IMR-90 (cell line): ENCODE data around the gene SLC27A4. TPM values are rescaled to one million over a fixed set of nuclear protein-coding genes. Genes with fewer than 3 reads are reported as not detected.

ENCODE experiments used
- ATAC-seq: fragments of 200-7000 bp; cut with Tn5 transposase; 2 replicates; pipeline ENCODE4 v1.9.1; 2020; ENCODE audit warnings: low read depth, mild to moderate bottlenecking, moderate library complexity
- BruUV-seq: library from RNA; stranded (reverse); fragments of 400-500 nt; replicated peaks from 2 replicates; lab custom pipeline; 2021; lab: Mats Ljungman, UMichigan
- CTCF ChIA-PET: fragments of 300-600 bp; formaldehyde crosslinking; extraction: SDS; loops from one replicate; lab custom pipeline; 2021; ENCODE audit warnings: antibody characterized with exemption; lab: Yijun Ruan, JAX
- POLR2A ChIA-PET: fragments of 300-600 bp; sonication (Branson Sonifier 250); formaldehyde crosslinking; loops from one replicate; lab custom pipeline; 2022; ENCODE audit warnings: antibody characterized with exemption; ENCODE audit not compliant: unreplicated experiment; lab: Charles Lee
- DNase-seq: peaks from one replicate; pipeline ENCODE4 v3.0.0; 2013
- H2AFZ ChIP-seq: replicated peaks from 2 replicates; pipeline ENCODE3; 2013; ENCODE audit warnings: low read length, mild to moderate bottlenecking; ENCODE audit not compliant: poor library complexity
- H2AK5ac ChIP-seq: 2 replicates; pipeline ENCODE4 v1.6.1; 2013; ENCODE audit warnings: low read depth, low read length, inconsistent platforms
- H2AK9ac ChIP-seq: replicated peaks from 2 replicates; pipeline ENCODE3; 2013; ENCODE audit warnings: mild to moderate bottlenecking, low read depth, low read length, moderate library complexity; ENCODE audit not compliant: poor library complexity
- H2BK120ac ChIP-seq: 2 replicates; pipeline ENCODE4 v1.6.1; 2013; ENCODE audit warnings: low read depth, low read length, inconsistent platforms
- H2BK15ac ChIP-seq: 3 replicates; pipeline ENCODE4 v1.6.1; 2013; ENCODE audit warnings: low read depth, low read length, inconsistent platforms
- H2BK20ac ChIP-seq: 2 replicates; pipeline ENCODE4 v1.6.1; 2013; ENCODE audit warnings: low read depth, mild to moderate bottlenecking, inconsistent platforms, low read length, moderate library complexity
- H2BK5ac ChIP-seq: 2 replicates; pipeline ENCODE4 v1.6.1; 2013; ENCODE audit warnings: mild to moderate bottlenecking, low read depth, low read length, inconsistent platforms; ENCODE audit not compliant: poor library complexity, severe bottlenecking
- H3K14ac ChIP-seq: replicated peaks from 2 replicates; pipeline ENCODE4 v1.6.1; 2013; ENCODE audit warnings: low read depth, low read length, inconsistent platforms
- H3K18ac ChIP-seq: 2 replicates; pipeline ENCODE4 v1.6.1; 2013; ENCODE audit warnings: low read depth, low read length, control low read depth
- H3K23ac ChIP-seq: 2 replicates; pipeline ENCODE4 v1.6.1; 2013; ENCODE audit warnings: low read depth, low read length, inconsistent platforms
- H3K27ac ChIP-seq: 2 replicates; pipeline ENCODE4 v1.5.1; 2013; ENCODE audit warnings: mild to moderate bottlenecking, control low read depth, low read length; ENCODE audit not compliant: insufficient read depth
- H3K27me3 ChIP-seq: 2 replicates; pipeline ENCODE4 v1.6.1; 2013; ENCODE audit warnings: low read length; ENCODE audit not compliant: control insufficient read depth, insufficient read depth
- H3K36me3 ChIP-seq: 2 replicates; pipeline ENCODE4 v1.6.1; 2013; ENCODE audit warnings: low read length, mixed read lengths; ENCODE audit not compliant: control insufficient read depth, insufficient read depth
- H3K4ac ChIP-seq: 2 replicates; pipeline ENCODE4 v1.6.1; 2013; ENCODE audit warnings: low read depth, low read length, inconsistent platforms
- H3K4me1 ChIP-seq: 2 replicates; pipeline ENCODE4 v1.6.1; 2013; ENCODE audit warnings: low read length, mixed read lengths; ENCODE audit not compliant: control insufficient read depth, insufficient read depth
- H3K4me2 ChIP-seq: 2 replicates; pipeline ENCODE4 v1.6.1; 2013; ENCODE audit warnings: low read depth, mild to moderate bottlenecking, control low read depth, low read length, moderate library complexity
- H3K4me3 ChIP-seq: 2 replicates; pipeline ENCODE4 v1.5.1; 2013; ENCODE audit warnings: low read depth, mild to moderate bottlenecking, control low read depth, low read length, moderate library complexity; ENCODE audit not compliant: insufficient read depth
- H3K56ac ChIP-seq: 2 replicates; pipeline ENCODE4 v1.6.1; 2013; ENCODE audit warnings: low read length, inconsistent platforms; ENCODE audit not compliant: insufficient read depth; ENCODE audit errors: extremely low read depth
- H3K79me1 ChIP-seq, 2 experiments: 2 replicates each; pipeline ENCODE4 v1.6.1; 2013; ENCODE audit warnings: low read length in 2 of 2, inconsistent platforms in 1 of 2, low read depth in 1 of 2
- H3K9ac ChIP-seq: 2 replicates; pipeline ENCODE4 v1.6.1; 2013; ENCODE audit warnings: low read depth, low read length, control low read depth
- H3K9me1 ChIP-seq: 2 replicates; pipeline ENCODE4 v1.6.1; 2013; ENCODE audit warnings: low read length, inconsistent platforms; ENCODE audit not compliant: insufficient read depth
- H3K9me3 ChIP-seq: 2 replicates; pipeline ENCODE4 v1.6.1; 2013; ENCODE audit warnings: low read length; ENCODE audit not compliant: control insufficient read depth, insufficient read depth
- H4K20me1 ChIP-seq: 2 replicates; pipeline ENCODE4 v1.6.1; 2013; ENCODE audit warnings: low read length, inconsistent platforms; ENCODE audit not compliant: insufficient read depth
- H4K5ac ChIP-seq: 2 replicates; pipeline ENCODE4 v1.6.1; 2013; ENCODE audit warnings: mild to moderate bottlenecking, low read depth, low read length, control low read depth
- H4K8ac ChIP-seq, 2 experiments: 2 replicates each; pipeline ENCODE4 v1.6.1; 2013; ENCODE audit warnings: low read depth in 2 of 2, low read length in 2 of 2, control low read depth in 1 of 2, inconsistent platforms in 1 of 2
- H4K91ac ChIP-seq: 2 replicates; pipeline ENCODE4 v1.6.1; 2013; ENCODE audit warnings: low read depth, low read length, inconsistent platforms; ENCODE audit not compliant: insufficient read depth
- CHD1 ChIP-seq: IDR thresholded peaks from 2 replicates; pipeline ENCODE4 v1.6.1; 2012; ENCODE audit warnings: low read depth, low read length, improper control_type of control experiment
- MXI1 ChIP-seq: IDR thresholded peaks from 2 replicates; pipeline ENCODE4 v1.6.1; 2012; ENCODE audit warnings: low read depth, mild to moderate bottlenecking, low read length, moderate library complexity, borderline replicate concordance
- RFX5 ChIP-seq: IDR thresholded peaks from 2 replicates; pipeline ENCODE4 v1.8.0; 2012; ENCODE audit warnings: low read depth, mild to moderate bottlenecking, low read length, moderate library complexity
- WGBS, 2 experiments: methylation state at CpG; one replicate each; pipeline versions ENCODE4 v1.1.5 to v1.1.7; 2013; ENCODE audit warnings: missing lambda C conversion rate in 2 of 2; ENCODE audit not compliant: insufficient read length in 1 of 2; ENCODE audit errors: extremely low coverage in 2 of 2; 5-methylcytosine and 5-hydroxymethylcytosine counted together
- dilution Hi-C: fragments of 300-500 bp; cut with HindIII; formaldehyde crosslinking; loops from one replicate; pipeline ENCODE4 v1.14.3; 2018; ENCODE audit warnings: low sequenced_read_pairs; ENCODE audit not compliant: unreplicated experiment
- in situ Hi-C: fragments of 300-500 bp; cut with MboI; formaldehyde crosslinking; loops from 3 replicates; pipeline ENCODE4 v1.14.3; 2019; ENCODE audit warnings: low sequenced_read_pairs, inconsistent platforms, mixed read lengths
- intact Hi-C: fragments of 100-400 bp; cut with micrococcal nuclease; formaldehyde crosslinking; loops from 2 replicates; pipeline ENCODE4 v1.10.0; 2022
- polyA plus RNA-seq, 3 experiments: library from polyadenylated mRNA; depleted of rRNA; stranded (reverse); fragments of >200 nt; gene quantifications; 2 replicates each; pipeline ENCODE4 v1.2.3, GENCODE V29; 2012; ENCODE audit warnings: low replicate concordance in 1 of 3
- total RNA-seq: library from RNA; depleted of rRNA; stranded (reverse); fragments of >200 nt; gene quantifications from 2 replicates; pipeline ENCODE4 v1.2.3, GENCODE V29; 2012

SLC27A4 gene
- total and polyA plus RNA-seq, 2 of the 4 experiments (the other 2 are of a cell fraction): 9.7 to 13.7 TPM

DNA sequence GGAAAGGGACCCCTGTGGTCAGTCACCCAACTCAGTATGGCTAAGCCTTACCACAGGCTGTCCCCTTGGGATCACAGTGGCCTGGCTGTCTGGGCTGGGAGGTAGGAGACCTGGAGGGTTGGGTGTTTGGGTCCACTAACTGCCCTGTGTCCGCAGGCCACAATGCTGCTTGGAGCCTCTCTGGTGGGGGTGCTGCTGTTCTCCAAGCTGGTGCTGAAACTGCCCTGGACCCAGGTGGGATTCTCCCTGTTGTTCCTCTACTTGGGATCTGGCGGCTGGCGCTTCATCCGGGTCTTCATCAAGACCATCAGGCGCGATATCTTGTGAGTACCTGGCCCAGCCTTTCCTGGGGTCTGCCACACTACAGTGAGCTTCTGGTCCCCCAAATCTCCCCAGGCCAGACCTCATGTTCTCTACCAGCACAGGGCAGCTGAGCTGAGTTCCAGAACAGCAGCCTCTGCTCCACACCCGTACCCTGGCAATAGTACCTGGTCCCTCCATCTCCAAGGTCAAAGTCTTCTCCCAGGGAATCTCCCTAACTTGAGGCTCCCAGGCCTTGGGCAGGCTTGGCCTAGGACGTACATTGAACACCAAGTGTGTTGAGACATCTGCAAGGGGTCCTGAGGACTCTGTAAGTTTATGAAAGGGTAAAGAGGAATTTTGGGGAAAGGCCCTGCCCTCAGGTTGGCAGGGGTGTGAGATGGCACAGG is 2.8 kb downstream of the SLC27A4 start:
- no peak overlapping the region for H2AFZ ChIP-seq
- CTCF ChIA-PET: no interaction called here
- no peak overlapping the region for H3K56ac ChIP-seq
- H3K18ac ChIP-seq: no peak overlapping the region
- H2BK15ac ChIP-seq: no peak overlapping the region
- in situ Hi-C loops: no loop called here
- H2AK5ac ChIP-seq: no peak overlapping the region
- no peak overlapping the region for H4K91ac ChIP-seq
- BruUV-seq: no TSS peak
- no peak for TF ChIP-seq MXI1
- no peak for TF ChIP-seq RFX5
- TF ChIP-seq CHD1: no peak
- no peak overlapping the region for H3K4ac ChIP-seq
- dilution Hi-C loops: no loop called here
- POLR2A ChIA-PET: no interaction called here
- no peak overlapping the region for H3K9ac ChIP-seq
- H3K9me3 ChIP-seq: no peaks in the 10 kb centered on the region
- no peak overlapping the region for H4K5ac ChIP-seq
- intact Hi-C loops: no loop called here
- H3K79me1 ChIP-seq: peaks cover 4 to 29% of the 10 kb centered on the region in 2 experiments; a peak in 3 of 4 replicates
- no peak overlapping the region for H4K8ac ChIP-seq
- H3K27me3 ChIP-seq: no peaks in the 10 kb centered on the region
- H2AK9ac ChIP-seq: no peak overlapping the region
- ATAC-seq: no peak
- H2BK120ac ChIP-seq: no peak overlapping the region
- H3K23ac ChIP-seq: no peak overlapping the region
- DNase-seq: no peak
- no peak overlapping the region for H3K4me3 ChIP-seq
- no peak overlapping the region for H3K27ac ChIP-seq
- peaks cover 25% of the 10 kb centered on the region for H3K36me3 ChIP-seq
- H2BK20ac ChIP-seq: no peak overlapping the region
- no peak overlapping the region for H3K4me2 ChIP-seq
- no peak overlapping the region for H2BK5ac ChIP-seq
- H3K4me1 ChIP-seq: peaks cover 4% of the 10 kb centered on the region; the same call in 1 of the 2 replicates
- H4K20me1 ChIP-seq: peaks cover 3% of the 10 kb centered on the region; the same call in 1 of the 2 replicates
- H3K14ac ChIP-seq: no peak overlapping the region
- peaks cover 8% of the 10 kb centered on the region for H3K9me1 ChIP-seq
- WGBS, 2 experiments: 100% methylated on average over 2 of the region's 8 CpGs; no CpG with 5 or more reads in 1 of the 2 experiments
